OCI-LY3 (cell line): ENCODE measurements around the gene RASGRF2.

Experiments
- H2AFZ ChIP-seq: fragments of 200-600, 300-600 bp; shearing (Covaris generic); 2 replicates; pipeline ENCODE4 v1.6.0; 2014; ENCODE audit warnings: antibody characterized with exemption, low read depth, low read length
- H3K27ac ChIP-seq: fragments of 200-600, 300-600 bp; sonication (generic); 2 replicates; pipeline ENCODE4 v1.5.1; 2014; ENCODE audit warnings: mild to moderate bottlenecking, low read length, moderate library complexity, mixed read lengths
- H3K27me3 ChIP-seq: fragments of 200-600, 300-600 bp; sonication (generic); 2 replicates; pipeline ENCODE4 v1.6.1; 2014; ENCODE audit warnings: low read depth, low read length, mixed read lengths
- H3K36me3 ChIP-seq: fragments of 200-600, 300-600 bp; sonication (generic); replicated peaks from 2 replicates; pipeline ENCODE3; 2014; ENCODE audit warnings: low read depth, low read length, mixed read lengths
- H3K4me1 ChIP-seq: fragments of 300-600, 200-600 bp; sonication (generic); 2 replicates; pipeline ENCODE4 v1.6.1; 2014; ENCODE audit warnings: low read length, mixed read lengths
- H3K4me2 ChIP-seq: fragments of 200-600, 300-600 bp; sonication (generic); 2 replicates; pipeline ENCODE4 v1.6.1; 2014; ENCODE audit warnings: low read length, mixed read lengths
- H3K4me3 ChIP-seq: fragments of 300-600, 200-600 bp; sonication (generic); 2 replicates; pipeline ENCODE4 v1.5.1; 2014; ENCODE audit warnings: antibody characterized with exemption, mild to moderate bottlenecking, low read length, moderate library complexity
- H3K79me2 ChIP-seq: fragments of 300-600, 200-600 bp; shearing (Covaris generic); 2 replicates; pipeline ENCODE4 v1.6.1; 2014; ENCODE audit warnings: mild to moderate bottlenecking, low read length, mixed read lengths
- H3K9ac ChIP-seq: fragments of 300-600, 200-600 bp; shearing (Covaris generic); 2 replicates; pipeline ENCODE4 v1.6.0; 2014; ENCODE audit warnings: mild to moderate bottlenecking, low read length, moderate library complexity
- H3K9me3 ChIP-seq: fragments of 200-600, 300-600 bp; shearing (Covaris generic); 2 replicates; pipeline ENCODE4 v1.6.1; 2014; ENCODE audit warnings: low read length, mixed read lengths; ENCODE audit not compliant: insufficient read depth
- H4K20me1 ChIP-seq: fragments of 200-600, 300-600 bp; sonication (generic); 2 replicates; pipeline ENCODE4 v1.6.1; 2016; ENCODE audit warnings: low read length, mixed read lengths; ENCODE audit not compliant: insufficient read depth
- CTCF ChIP-seq: fragments of 200-600, 300-600 bp; sonication (generic); IDR thresholded peaks from 2 replicates; pipeline ENCODE4 v1.5.1; 2014; ENCODE audit warnings: antibody characterized with exemption, low read length, low read depth
- EZH2phosphoT487 ChIP-seq: fragments of 200-600 bp; shearing (Covaris generic); IDR thresholded peaks from 2 replicates; pipeline ENCODE4 v1.6.1; 2018; ENCODE audit warnings: antibody characterized with exemption, mixed run types, low read depth

The RASGRF2 gene

GRCh38 chr5:80934751-80935150, 25.4 kb upstream of the RASGRF2 start:
- TF ChIP-seq EZH2phosphoT487 (no peak), CTCF (peak; percentile 19; the same call in 1 of the 2 replicates)
- Histone ChIP-seq H4K20me1 (no peaks in the 10 kb centered on the region), H3K4me3 (no peak overlapping the region), H2AFZ (no peak overlapping the region), H3K27ac (no peak overlapping the region), H3K36me3 (no peaks in the 10 kb centered on the region), H3K79me2 (no peaks in the 10 kb centered on the region), H3K27me3 (no peaks in the 10 kb centered on the region), H3K9me3 (no peaks in the 10 kb centered on the region), H3K4me1 (peaks cover 6% of the 10 kb centered on the region), H3K9ac (no peak overlapping the region), H3K4me2 (no peak overlapping the region)

- Histone ChIP-seq H3K36me3 (no peaks in the 10 kb centered on the region), H2AFZ (no peak overlapping the region), H3K27me3 (no peaks in the 10 kb centered on the region), H4K20me1 (no peaks in the 10 kb centered on the region), H3K79me2 (no peaks in the 10 kb centered on the region), H3K4me2 (no peak overlapping the region), H3K4me3 (no peak overlapping the region), H3K4me1 (no peaks in the 10 kb centered on the region), H3K27ac (no peak overlapping the region), H3K9me3 (no peaks in the 10 kb centered on the region), H3K9ac (no peak overlapping the region)
- TF ChIP-seq CTCF = peak; percentile 39
- TF ChIP-seq EZH2phosphoT487 = no peak
Observed at GRCh38 chr5:80935811-80936385, 24.3 kb upstream of the RASGRF2 start.

- no peaks in the 10 kb centered on the region for H4K20me1 ChIP-seq
- H3K27me3 ChIP-seq = no peaks in the 10 kb centered on the region
- no peaks in the 10 kb centered on the region for H3K4me1 ChIP-seq
- H3K9me3 ChIP-seq = no peaks in the 10 kb centered on the region
- no peaks in the 10 kb centered on the region for H3K36me3 ChIP-seq
- no peak overlapping the region for H3K9ac ChIP-seq
- no peak overlapping the region for H2AFZ ChIP-seq
- no peak overlapping the region for H3K27ac ChIP-seq
- H3K79me2 ChIP-seq = no peaks in the 10 kb centered on the region
- no peak overlapping the region for H3K4me3 ChIP-seq
- TF ChIP-seq CTCF (no peak), EZH2phosphoT487 (no peak)
- H3K4me2 ChIP-seq = no peak overlapping the region
Observed at GRCh38 chr5:80936881-80937280, 23.3 kb upstream of the RASGRF2 start.

GRCh38 chr5:80937584-80938356, 22.4 kb upstream of the RASGRF2 start:
- no peaks in the 10 kb centered on the region for H4K20me1 ChIP-seq
- H3K9me3 ChIP-seq = no peaks in the 10 kb centered on the region
- H2AFZ ChIP-seq = no peak overlapping the region
- no peaks in the 10 kb centered on the region for H3K36me3 ChIP-seq
- no peak overlapping the region for H3K9ac ChIP-seq
- H3K4me1 ChIP-seq = no peaks in the 10 kb centered on the region
- no peaks in the 10 kb centered on the region for H3K27me3 ChIP-seq
- H3K27ac ChIP-seq = no peak overlapping the region
- no peak overlapping the region for H3K4me3 ChIP-seq
- H3K79me2 ChIP-seq = no peaks in the 10 kb centered on the region
- H3K4me2 ChIP-seq = no peak overlapping the region
- TF ChIP-seq EZH2phosphoT487 (no peak), CTCF (no peak)
